ENCODE results near the gene SCRT2. TPM values are rescaled to one million over a fixed set of nuclear protein-coding genes. Genes with fewer than 3 reads are reported as not detected.
A peak's percentile ranks its signal among the peaks of the same experiment; 100 is the strongest.

Gene SCRT2
- total and polyA plus RNA-seq, 9 of the 15 experiments (the other 6 are each of a cell fraction or from before 2014, with no cell fraction given) = 0.04 to 0.75 (median 0.13) TPM; not detected in 2

DNA sequence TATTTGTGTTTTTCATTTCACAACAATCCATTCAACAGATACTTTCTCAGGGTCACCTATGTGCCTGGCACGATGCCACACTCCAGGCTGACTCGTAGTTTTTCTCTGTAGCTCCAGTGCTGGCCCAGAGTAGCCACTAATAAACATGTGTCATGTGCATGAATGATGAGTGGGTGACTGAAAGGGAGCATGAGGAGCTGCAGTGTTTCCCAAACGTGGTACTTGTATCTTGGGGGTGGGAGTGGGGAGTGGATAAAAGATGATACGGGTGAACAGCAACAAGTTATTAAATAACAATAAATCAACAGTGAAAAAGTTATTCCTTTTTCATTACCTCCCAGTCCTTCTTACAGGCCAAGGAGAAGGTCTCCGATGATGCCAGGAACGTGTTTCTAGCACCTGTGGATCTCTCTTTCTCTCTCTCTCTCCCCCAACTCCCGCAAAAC lies 39.7 kb downstream of the SCRT2 start:
- ChIA-PET POLR2A (interaction anchor here (1.0 kb wide), 1 partner anchor 16 kb away, joined by 4 read pairs; no protein-coding TSS in a partner anchor), CTCF (ENCODE audit: low intra/inter-chr PET ratio) (no interaction called here)
- no peak for ATAC-seq
- no TSS peak for BruUV-seq (replicated peaks)
- Histone ChIP-seq H3K9me3 (replicated peaks; ENCODE audit: control insufficient read depth, insufficient read depth, low read depth, low read length) (no peaks in the 10 kb centered on the region), H3K4me3 (no peak overlapping the region), H3K4me2 (ENCODE audit: insufficient read depth, low read length) (no peak overlapping the region), H3K36me3 (ENCODE audit: control insufficient read depth, insufficient read depth, low read length) (no peaks in the 10 kb centered on the region), H3K79me2 (ENCODE audit: control insufficient read depth, insufficient read depth, low read length) (no peaks in the 10 kb centered on the region), H2AFZ (ENCODE audit: low read depth, low read length) (no peak overlapping the region), H3K9me1 (ENCODE audit: control insufficient read depth, insufficient read depth, low read length) (no peaks in the 10 kb centered on the region), H3K9ac (ENCODE audit: insufficient read depth in 1 of 2, low read depth in 2 of 2, low read length in 2 of 2) (no peak overlapping the region), H3K27ac (ENCODE audit: extremely low read depth, low read depth, low read length) (no peak overlapping the region), H4K20me1 (replicated peaks; ENCODE audit: control insufficient read depth, insufficient read depth, low read length) (peaks cover 3% of the 10 kb centered on the region; the same call in 1 of the 2 replicates), H3K27me3 (ENCODE audit: control insufficient read depth in 2 of 2, insufficient read depth in 2 of 2, low read length in 2 of 2) (peaks cover 0 to 23% of the 10 kb centered on the region in 2 experiments; a peak in 2 of 5 replicates), H3K4me1 (replicated peaks in 1 of 2; ENCODE audit: control insufficient read depth in 2 of 2, insufficient read depth in 2 of 2, low read length in 2 of 2) (peaks cover 0 to under 1% of the 10 kb centered on the region in 2 experiments; a peak in 2 of 5 replicates)
- intact Hi-C loops (cut with micrococcal nuclease) (no loop called here), in situ Hi-C loops (cut with MboI) (no loop called here)
- WGBS (ENCODE audit: insufficient coverage, low coverage, missing lambda C conversion rate) = 8% methylated on average over 7 of the region's 7 CpGs
- TF ChIP-seq, protein P1, sequence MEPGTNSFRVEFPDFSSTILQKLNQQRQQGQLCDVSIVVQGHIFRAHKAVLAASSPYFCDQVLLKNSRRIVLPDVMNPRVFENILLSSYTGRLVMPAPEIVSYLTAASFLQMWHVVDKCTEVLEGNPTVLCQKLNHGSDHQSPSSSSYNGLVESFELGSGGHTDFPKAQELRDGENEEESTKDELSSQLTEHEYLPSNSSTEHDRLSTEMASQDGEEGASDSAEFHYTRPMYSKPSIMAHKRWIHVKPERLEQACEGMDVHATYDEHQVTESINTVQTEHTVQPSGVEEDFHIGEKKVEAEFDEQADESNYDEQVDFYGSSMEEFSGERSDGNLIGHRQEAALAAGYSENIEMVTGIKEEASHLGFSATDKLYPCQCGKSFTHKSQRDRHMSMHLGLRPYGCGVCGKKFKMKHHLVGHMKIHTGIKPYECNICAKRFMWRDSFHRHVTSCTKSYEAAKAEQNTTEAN (CRISPR knock-in tag; IDR thresholded peaks at IDR 0.05) = no peak
- TF ChIP-seq, protein P2, sequence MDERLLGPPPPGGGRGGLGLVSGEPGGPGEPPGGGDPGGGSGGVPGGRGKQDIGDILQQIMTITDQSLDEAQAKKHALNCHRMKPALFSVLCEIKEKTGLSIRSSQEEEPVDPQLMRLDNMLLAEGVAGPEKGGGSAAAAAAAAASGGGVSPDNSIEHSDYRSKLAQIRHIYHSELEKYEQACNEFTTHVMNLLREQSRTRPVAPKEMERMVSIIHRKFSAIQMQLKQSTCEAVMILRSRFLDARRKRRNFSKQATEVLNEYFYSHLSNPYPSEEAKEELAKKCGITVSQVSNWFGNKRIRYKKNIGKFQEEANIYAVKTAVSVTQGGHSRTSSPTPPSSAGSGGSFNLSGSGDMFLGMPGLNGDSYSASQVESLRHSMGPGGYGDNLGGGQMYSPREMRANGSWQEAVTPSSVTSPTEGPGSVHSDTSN (CRISPR knock-in tag; IDR thresholded peaks at IDR 0.05; ENCODE audit: low read depth) = no peak
- TF ChIP-seq, protein P2 (tag; conservative IDR thresholded peaks at IDR 0.05; ENCODE audit: low read depth) = 0 out of 2 replicates have a peak, but pooled peaks have one; percentile 12
- TF ChIP-seq NFIC (IDR thresholded peaks at IDR 0.05) (peak; percentile 40; the same call in 1 of the 2 replicates), ZBED1 (IDR thresholded peaks at IDR 0.05) (no peak)
- DNase-seq (ENCODE audit: extremely low read depth in 1 of 4, low spot score in 3 of 4) = no peak
- FAIRE-seq = no peak

All from K562 (cell line).